Measurements from ENCODE around the gene EGLN1.
A peak's percentile ranks its signal among the peaks of the same experiment; 100 is the strongest.

Gene EGLN1

DNA sequence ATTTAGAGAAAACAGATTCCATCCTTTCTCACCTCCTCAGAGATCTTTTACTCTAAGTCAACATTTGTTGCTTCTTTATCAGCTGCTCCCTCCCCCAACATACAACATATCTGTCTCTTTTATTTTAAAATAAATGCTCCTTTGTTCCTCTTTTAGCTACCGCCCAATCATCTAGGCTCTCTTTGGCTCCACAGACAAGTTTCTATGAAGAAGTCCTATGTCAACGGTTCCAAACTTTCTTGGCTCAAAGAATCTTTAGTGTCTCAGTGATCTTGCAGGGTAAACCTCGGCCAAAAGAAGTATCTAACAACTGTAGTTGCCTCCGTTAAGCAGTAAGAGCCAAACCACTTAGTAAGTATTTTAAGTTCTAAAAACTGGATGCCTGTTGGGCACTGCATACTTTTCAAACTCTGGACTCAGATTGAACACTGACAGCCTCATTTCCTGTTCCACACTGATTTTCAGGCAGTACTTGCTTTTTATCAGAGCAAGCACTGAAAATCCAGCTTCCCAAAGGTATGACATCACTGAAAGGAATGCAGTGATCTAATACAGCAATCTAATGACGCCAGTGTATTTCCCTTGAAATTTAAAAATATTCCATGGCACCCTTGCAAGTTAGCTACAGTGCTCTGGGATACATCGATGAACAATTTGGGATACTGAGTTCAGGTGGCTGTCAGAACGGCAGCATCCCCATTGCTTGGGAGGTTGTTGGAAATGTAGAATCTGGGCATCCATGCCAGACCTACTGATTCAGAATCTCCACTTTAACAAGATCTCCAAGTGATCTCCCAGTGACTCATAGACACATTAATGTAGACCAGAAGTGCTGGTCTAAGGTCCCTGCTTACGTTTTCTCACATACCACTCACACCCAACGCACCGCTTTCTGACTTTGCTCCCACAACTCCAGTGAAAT lies 26.8 kb downstream of the EGLN1 start:
- Histone ChIP-seq H3K9ac (ENCODE audit: low read length) (no peak overlapping the region), H3K4me3 (ENCODE audit: low read depth in 1 of 2, low read length in 2 of 2) (peak overlapping the region in 1 of 2 donors; percentile 7), H3K4me1 (ENCODE audit: insufficient read depth, low read length) (peaks cover 38% of the 10 kb centered on the region), H3K27ac (ENCODE audit: low read depth, low read length) (peak overlapping the region; percentile 27), H3K36me3 (ENCODE audit: insufficient read depth, low read length) (no peaks in the 10 kb centered on the region), H3K27me3 (ENCODE audit: control insufficient read depth in 1 of 2, insufficient read depth in 2 of 2, low read length in 2 of 2) (no peaks in the 10 kb centered on the region), H3K9me3 (ENCODE audit: low read length) (no peaks in the 10 kb centered on the region)

DNA sequence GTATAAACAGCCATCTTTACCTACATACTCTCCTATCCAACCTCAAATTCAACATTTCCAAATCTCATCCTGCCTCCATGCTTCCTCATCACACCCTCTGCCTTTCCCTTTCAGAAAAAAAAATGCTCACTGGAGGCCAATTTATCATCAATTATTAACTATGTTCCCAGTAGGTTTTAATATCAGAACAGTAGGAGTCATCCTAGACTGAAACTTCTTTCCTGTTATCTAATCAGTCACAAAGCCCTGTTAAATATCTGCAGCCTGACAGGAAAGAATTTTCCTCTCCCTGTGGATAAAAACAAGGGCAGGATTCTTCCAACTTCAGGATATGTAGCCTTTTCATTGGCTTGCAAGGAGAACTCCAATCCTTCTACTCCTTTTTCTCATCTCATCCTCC lies 28.4 kb downstream of the EGLN1 start:
- peaks cover 39% of the 10 kb centered on the region for H3K4me1 ChIP-seq (ENCODE audit: insufficient read depth, low read length)
- no peak overlapping the region for H3K4me3 ChIP-seq (ENCODE audit: low read depth in 1 of 2, low read length in 2 of 2)
- no peaks in the 10 kb centered on the region for H3K9me3 ChIP-seq (ENCODE audit: low read length)
- H3K9ac ChIP-seq (ENCODE audit: low read length) = no peak overlapping the region
- H3K36me3 ChIP-seq (ENCODE audit: insufficient read depth, low read length) = no peaks in the 10 kb centered on the region
- no peaks in the 10 kb centered on the region for H3K27me3 ChIP-seq (ENCODE audit: control insufficient read depth in 1 of 2, insufficient read depth in 2 of 2, low read length in 2 of 2)
- H3K27ac ChIP-seq (ENCODE audit: low read depth, low read length) = no peak overlapping the region

DNA sequence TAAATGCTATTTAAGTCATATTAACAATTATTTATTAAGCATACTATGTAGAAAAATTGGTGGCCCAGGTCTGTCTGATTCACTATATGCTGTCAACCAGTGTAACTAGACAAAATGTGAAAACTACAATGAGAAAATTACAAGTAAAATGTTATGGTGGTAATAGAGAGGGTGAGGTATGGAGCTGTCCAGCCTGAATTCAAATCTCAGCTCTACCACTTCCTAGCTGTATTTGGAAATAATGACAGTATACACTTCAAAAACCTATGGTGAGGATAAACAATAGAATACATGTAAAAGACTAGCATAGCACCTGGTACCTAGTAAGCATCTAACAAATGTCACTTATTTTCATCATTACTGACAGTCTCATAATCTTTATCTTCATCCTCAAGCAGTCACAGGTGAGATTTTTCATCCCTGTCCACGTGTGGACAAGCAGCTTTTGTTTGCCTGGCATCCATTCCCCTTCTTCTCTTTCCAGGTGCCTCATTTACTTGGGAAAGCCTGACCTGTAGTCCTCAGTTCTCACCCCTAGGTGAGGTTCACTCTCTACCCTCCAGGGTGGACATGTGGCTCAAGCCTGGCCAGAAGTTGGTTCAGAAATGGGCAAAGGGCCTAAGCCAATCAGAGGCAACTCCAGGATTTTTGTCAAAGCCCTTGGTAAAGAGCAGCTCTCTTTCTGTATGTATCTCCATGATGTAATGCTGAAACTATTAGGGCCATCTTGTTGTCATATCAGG lies 29.5 kb downstream of the EGLN1 start:
- H3K4me3 ChIP-seq (ENCODE audit: low read depth in 1 of 2, low read length in 2 of 2) = no peak overlapping the region
- H3K36me3 ChIP-seq (ENCODE audit: insufficient read depth, low read length) = no peaks in the 10 kb centered on the region
- no peak overlapping the region for H3K27ac ChIP-seq (ENCODE audit: low read depth, low read length)
- H3K4me1 ChIP-seq (ENCODE audit: insufficient read depth, low read length) = peaks cover 31% of the 10 kb centered on the region
- no peaks in the 10 kb centered on the region for H3K27me3 ChIP-seq (ENCODE audit: control insufficient read depth in 1 of 2, insufficient read depth in 2 of 2, low read length in 2 of 2)
- no peak overlapping the region for H3K9ac ChIP-seq (ENCODE audit: low read length)
- no peaks in the 10 kb centered on the region for H3K9me3 ChIP-seq (ENCODE audit: low read length)

DNA sequence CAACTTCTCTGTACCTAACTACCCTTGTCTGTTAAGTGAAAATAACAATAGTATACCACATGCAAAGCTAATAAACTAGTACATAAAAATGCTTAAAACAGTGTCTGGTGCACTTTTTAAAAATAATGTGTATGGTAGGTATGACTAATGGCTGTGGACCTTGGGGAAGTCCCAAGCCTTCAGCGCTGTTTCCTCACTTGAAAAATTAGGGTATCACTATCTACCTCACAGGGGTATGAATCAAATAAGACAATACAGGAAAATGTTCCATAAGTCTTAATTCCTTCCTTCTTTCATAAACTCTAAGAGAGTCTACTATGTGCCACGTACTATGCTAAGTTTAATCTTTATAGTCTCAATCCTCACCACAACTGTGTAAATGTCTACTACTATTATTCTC lies 32.0 kb downstream of the EGLN1 start:
- H3K36me3 ChIP-seq (ENCODE audit: insufficient read depth, low read length) = no peaks in the 10 kb centered on the region
- no peak overlapping the region for H3K4me3 ChIP-seq (ENCODE audit: low read depth in 1 of 2, low read length in 2 of 2)
- H3K4me1 ChIP-seq (ENCODE audit: insufficient read depth, low read length) = peaks cover 17% of the 10 kb centered on the region
- no peaks in the 10 kb centered on the region for H3K9me3 ChIP-seq (ENCODE audit: low read length)
- H3K9ac ChIP-seq (ENCODE audit: low read length) = no peak overlapping the region
- H3K27ac ChIP-seq (ENCODE audit: low read depth, low read length) = no peak overlapping the region
- H3K27me3 ChIP-seq (ENCODE audit: control insufficient read depth in 1 of 2, insufficient read depth in 2 of 2, low read length in 2 of 2) = no peaks in the 10 kb centered on the region

DNA sequence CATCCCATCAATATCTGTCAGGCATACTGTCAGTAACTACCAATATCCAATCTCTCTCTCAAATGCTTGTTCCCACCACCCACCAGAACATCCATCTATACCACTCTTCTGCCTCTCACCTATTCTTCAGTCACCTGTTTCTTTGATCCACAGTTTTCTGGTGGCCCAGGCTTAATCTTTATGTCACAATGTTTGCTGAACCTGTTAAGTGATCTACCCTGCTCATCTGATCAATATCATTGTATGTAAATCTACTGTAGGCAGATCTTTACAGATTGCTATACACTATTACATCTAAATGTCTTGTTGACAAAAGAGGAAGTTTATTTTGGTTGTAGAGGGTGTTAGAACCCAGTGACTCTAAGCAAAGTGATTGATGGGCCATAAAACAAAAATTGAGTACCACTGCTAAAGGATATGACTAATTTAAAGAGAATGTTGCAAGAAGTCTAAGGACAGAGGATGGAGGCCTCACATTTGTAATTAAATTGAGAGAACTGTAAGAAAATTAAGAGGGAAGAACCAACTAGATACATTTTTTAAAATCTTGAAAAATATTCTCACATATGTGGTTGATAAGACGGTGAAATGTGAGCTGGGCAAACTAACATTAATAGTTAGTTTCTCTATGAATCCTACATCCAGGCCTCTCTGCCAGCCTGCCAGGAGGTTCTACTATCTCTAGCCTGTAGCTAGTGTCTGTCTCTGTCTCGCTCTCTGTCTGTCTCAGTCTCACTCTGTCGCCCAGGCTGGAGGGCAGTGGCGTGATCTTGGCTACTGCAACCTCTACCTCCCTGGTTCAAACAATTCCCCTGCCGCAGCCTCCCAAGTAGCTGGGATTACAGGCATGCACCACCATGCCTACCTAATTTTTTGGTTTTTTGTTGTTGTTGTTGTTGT lies 34.1 kb downstream of the EGLN1 start:
- H3K9ac ChIP-seq (ENCODE audit: low read length) = no peak overlapping the region
- H3K9me3 ChIP-seq (ENCODE audit: low read length) = no peaks in the 10 kb centered on the region
- H3K27ac ChIP-seq (ENCODE audit: low read depth, low read length) = no peak overlapping the region
- no peaks in the 10 kb centered on the region for H3K27me3 ChIP-seq (ENCODE audit: control insufficient read depth in 1 of 2, insufficient read depth in 2 of 2, low read length in 2 of 2)
- H3K36me3 ChIP-seq (ENCODE audit: insufficient read depth, low read length) = no peaks in the 10 kb centered on the region
- peaks cover 20% of the 10 kb centered on the region for H3K4me1 ChIP-seq (ENCODE audit: insufficient read depth, low read length)
- no peak overlapping the region for H3K4me3 ChIP-seq (ENCODE audit: low read depth in 1 of 2, low read length in 2 of 2)

DNA sequence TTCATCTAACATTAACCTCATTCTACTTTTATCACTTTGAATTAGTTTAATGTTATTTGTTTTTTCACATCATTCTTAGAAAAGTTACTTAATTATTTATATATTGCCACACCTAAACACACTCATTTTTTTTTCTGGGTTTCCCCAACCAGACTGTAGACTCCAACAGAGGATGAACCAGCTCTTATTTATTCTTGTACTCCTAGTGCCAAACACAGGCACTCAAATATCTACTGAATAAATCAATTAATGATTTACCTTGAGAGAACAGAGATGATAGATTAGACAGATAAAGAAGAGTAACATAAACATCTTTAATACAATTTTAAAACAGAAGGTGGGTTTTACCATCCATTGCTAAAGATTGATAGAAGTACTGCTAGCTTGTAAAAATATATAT lies 35.6 kb downstream of the EGLN1 start:
- no peaks in the 10 kb centered on the region for H3K36me3 ChIP-seq (ENCODE audit: insufficient read depth, low read length)
- no peak overlapping the region for H3K9ac ChIP-seq (ENCODE audit: low read length)
- H3K4me3 ChIP-seq (ENCODE audit: low read depth in 1 of 2, low read length in 2 of 2) = no peak overlapping the region
- H3K9me3 ChIP-seq (ENCODE audit: low read length) = no peaks in the 10 kb centered on the region
- no peak overlapping the region for H3K27ac ChIP-seq (ENCODE audit: low read depth, low read length)
- H3K27me3 ChIP-seq (ENCODE audit: control insufficient read depth in 1 of 2, insufficient read depth in 2 of 2, low read length in 2 of 2) = no peaks in the 10 kb centered on the region
- peaks cover 26% of the 10 kb centered on the region for H3K4me1 ChIP-seq (ENCODE audit: insufficient read depth, low read length)

DNA sequence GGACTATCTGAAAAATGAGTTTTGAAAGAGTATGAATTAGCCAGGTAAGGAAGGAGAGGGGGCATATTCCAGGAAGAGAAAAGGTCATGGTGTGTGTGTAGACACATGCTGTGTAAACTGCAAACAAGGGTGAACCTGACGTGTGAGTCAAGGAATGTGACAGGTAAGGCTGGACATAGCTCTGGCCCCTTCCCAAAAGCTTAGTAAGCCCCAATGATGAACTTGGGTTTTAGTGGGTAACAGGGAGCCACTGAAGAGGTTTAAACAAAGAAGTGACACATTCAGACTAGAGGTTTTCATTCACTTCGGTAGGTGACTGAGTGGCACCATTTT lies 36.7 kb downstream of the EGLN1 start:
- Histone ChIP-seq H3K27me3 (ENCODE audit: control insufficient read depth in 1 of 2, insufficient read depth in 2 of 2, low read length in 2 of 2) (no peaks in the 10 kb centered on the region), H3K9ac (ENCODE audit: low read length) (no peak overlapping the region), H3K27ac (ENCODE audit: low read depth, low read length) (no peak overlapping the region), H3K9me3 (ENCODE audit: low read length) (no peaks in the 10 kb centered on the region), H3K36me3 (ENCODE audit: insufficient read depth, low read length) (no peaks in the 10 kb centered on the region), H3K4me3 (ENCODE audit: low read depth in 1 of 2, low read length in 2 of 2) (no peak overlapping the region), H3K4me1 (ENCODE audit: insufficient read depth, low read length) (peaks cover 23% of the 10 kb centered on the region)

DNA sequence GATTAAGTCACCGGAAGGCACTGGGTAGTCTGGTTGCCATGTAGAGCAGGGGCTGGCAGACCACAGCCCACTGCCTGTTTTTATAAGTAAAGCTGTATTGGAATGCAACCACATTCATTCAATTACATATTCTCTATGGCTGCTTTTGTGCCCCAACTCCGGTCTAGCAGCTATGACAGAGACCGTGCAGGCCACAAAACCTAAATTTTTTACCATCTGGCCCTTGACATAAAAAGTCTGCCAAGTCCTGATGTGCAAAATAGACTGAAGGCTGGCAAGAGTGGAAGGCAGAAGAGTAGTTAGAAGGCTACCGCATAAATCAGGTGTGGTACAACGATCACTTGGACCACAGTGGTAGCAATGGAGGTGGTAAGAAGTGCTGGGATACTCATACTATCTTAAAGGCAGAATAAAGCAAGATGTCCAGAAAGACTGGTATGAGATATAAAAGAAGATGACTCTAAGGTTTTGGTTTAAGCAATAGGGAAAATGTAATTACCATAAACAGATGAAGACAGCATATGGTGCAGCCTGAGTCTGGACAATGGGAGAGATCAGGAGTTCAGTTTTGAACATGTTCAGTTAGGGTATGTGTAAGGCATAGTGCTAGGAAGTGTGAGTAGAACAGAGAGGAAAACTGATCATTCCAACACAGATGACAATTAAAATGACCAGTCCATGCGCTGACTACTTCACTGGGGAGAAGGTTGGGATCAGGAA lies 37.2 kb downstream of the EGLN1 start:
- Histone ChIP-seq H3K27me3 (ENCODE audit: control insufficient read depth in 1 of 2, insufficient read depth in 2 of 2, low read length in 2 of 2) (no peaks in the 10 kb centered on the region), H3K9ac (ENCODE audit: low read length) (no peak overlapping the region), H3K36me3 (ENCODE audit: insufficient read depth, low read length) (no peaks in the 10 kb centered on the region), H3K27ac (ENCODE audit: low read depth, low read length) (no peak overlapping the region), H3K4me1 (ENCODE audit: insufficient read depth, low read length) (peaks cover 21% of the 10 kb centered on the region), H3K4me3 (ENCODE audit: low read depth in 1 of 2, low read length in 2 of 2) (no peak overlapping the region), H3K9me3 (ENCODE audit: low read length) (no peaks in the 10 kb centered on the region)

DNA sequence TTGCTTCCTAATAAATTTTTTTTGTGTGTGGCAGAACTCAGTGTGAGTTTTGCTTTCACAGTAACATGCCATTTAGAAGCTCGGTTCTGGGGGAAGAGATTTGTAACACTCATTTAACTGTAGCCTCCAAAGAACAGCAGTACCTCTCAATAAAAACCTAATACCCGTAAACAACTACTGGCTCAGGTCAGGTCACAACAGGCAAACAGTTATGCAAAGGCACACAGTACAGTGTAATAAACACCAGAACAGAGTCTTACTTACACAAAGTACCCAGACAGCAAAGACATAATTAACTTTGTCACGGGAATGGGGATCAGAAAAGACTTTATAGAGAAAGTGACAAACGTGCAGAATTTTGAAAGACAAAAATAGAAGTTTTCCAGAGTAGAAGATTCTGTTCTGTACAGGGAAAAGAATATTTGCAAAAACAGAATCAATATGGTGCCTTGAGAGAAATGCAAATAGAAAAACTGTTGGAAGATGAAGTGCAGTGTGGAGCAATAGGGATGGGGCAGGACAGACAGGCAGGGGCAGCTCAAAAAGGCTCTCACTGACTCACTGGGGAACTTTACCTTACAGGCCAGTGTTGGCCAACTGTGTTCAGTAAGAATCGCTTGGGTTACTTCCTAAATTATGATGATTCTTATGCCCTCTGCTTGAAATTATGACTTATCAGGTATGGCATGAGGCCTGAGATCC lies 38.8 kb downstream of the EGLN1 start:
- H3K9me3 ChIP-seq (ENCODE audit: low read length) = no peaks in the 10 kb centered on the region
- no peak overlapping the region for H3K9ac ChIP-seq (ENCODE audit: low read length)
- peaks cover 21% of the 10 kb centered on the region for H3K4me1 ChIP-seq (ENCODE audit: insufficient read depth, low read length)
- peak overlapping the region; percentile 6 for H3K27ac ChIP-seq (ENCODE audit: low read depth, low read length)
- peak overlapping the region in 1 of 2 donors; percentile 4 for H3K4me3 ChIP-seq (ENCODE audit: low read depth in 1 of 2, low read length in 2 of 2)
- no peaks in the 10 kb centered on the region for H3K27me3 ChIP-seq (ENCODE audit: control insufficient read depth in 1 of 2, insufficient read depth in 2 of 2, low read length in 2 of 2)
- no peaks in the 10 kb centered on the region for H3K36me3 ChIP-seq (ENCODE audit: insufficient read depth, low read length)

DNA sequence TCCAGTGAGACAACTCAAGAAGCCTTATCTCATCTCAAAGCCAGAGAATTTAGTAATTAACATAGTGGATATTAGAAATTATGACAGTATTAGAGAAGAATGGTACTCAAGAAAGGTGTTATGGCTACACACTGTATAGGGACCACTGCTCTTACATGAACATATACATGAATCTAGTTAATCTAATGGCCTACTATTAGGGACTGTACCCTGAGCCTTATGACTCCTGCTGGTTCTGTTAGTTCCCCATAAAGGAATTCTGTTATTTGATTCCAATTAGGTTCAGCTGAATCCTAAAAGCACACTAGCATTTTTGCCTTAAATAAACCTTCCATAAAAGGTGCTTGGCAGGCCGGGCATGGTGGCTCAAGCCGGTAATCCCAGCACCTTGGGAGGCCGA lies 39.7 kb downstream of the EGLN1 start:
- Histone ChIP-seq H3K4me3 (ENCODE audit: low read depth in 1 of 2, low read length in 2 of 2) (no peak overlapping the region), H3K4me1 (ENCODE audit: insufficient read depth, low read length) (peaks cover 27% of the 10 kb centered on the region), H3K27me3 (ENCODE audit: control insufficient read depth in 1 of 2, insufficient read depth in 2 of 2, low read length in 2 of 2) (no peaks in the 10 kb centered on the region), H3K27ac (ENCODE audit: low read depth, low read length) (no peak overlapping the region), H3K9ac (ENCODE audit: low read length) (no peak overlapping the region), H3K36me3 (ENCODE audit: insufficient read depth, low read length) (no peaks in the 10 kb centered on the region), H3K9me3 (ENCODE audit: low read length) (no peaks in the 10 kb centered on the region)
